Measurements from ENCODE around the gene NAP1L4. TPM values are rescaled to one million over a fixed set of nuclear protein-coding genes. Genes with fewer than 3 reads are reported as not detected.
"Not testable (repeated sequence)": the region's sequence is repeated elsewhere in the genome, so short reads cannot be mapped to it uniquely, and the experiment has no call there.

NAP1L4 gene
- total RNA-seq, 1 experiment from 2014 or later = 98.0 TPM

DNA sequence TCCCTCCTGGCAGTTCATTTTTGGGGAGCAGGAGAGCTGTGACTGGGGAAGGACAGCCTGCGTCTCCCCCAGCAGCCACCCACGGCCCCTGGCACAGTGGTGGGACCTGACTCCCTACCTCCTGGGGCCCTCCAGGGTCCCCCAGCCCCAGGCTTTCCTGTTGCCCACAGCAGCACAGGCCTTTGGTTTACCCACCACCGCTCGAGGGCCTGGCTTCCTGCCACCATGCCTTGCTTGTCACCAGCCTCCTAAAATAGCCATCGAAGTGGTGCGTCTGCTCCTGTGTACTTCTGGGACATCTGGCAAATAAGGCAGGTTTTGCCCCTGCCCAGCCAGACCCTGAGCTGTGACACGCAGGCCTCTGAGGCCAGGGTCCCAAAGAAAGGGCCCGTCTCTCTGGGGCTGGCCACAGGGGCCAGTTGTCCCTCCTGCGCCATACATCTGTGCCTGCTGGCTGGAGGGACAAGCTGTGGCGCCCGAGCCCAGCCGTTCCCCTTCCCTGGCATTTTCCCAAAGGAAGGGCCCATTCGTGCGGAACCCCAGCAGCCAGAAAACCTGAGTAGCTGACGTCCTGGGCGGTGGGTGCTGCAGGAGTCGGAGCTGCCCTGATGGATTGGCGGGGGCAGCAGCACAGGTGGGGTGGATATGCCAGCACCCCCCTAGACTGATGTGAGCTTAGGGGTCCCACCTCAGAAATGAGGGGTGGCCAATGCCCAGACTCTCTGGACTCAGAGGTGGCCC, 77.5 kb downstream of the NAP1L4 start:
- Histone ChIP-seq H3K36me3 (no peaks in the 10 kb centered on the region), H3K4me3 (no peak overlapping the region), H3K27me3 (no peaks in the 10 kb centered on the region), H3K9me3 (no peaks in the 10 kb centered on the region)
- no peak for DNase-seq

DNA sequence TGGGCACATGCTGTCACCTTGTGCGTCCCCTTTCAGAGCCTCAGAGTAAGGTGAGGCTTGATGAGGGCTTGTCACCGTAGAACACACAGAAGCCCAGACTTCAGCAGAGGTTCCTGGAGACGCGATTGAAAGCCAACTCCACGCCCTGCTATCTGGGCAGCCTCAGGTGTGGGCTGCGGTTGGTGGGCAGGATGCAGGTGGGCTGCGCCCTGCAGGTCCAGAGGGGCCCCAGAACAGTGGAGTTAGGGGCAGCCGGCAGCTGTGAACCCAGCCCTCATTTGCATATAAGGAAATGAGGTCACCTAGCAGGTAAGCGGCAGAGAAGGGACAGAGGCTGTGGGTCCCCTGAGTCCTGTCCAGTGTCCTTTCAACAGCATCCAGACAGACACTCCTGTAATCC, 78.4 kb downstream of the NAP1L4 start:
- no peaks in the 10 kb centered on the region for H3K27me3 ChIP-seq
- H3K4me3 ChIP-seq = no peak overlapping the region
- no peaks in the 10 kb centered on the region for H3K36me3 ChIP-seq
- no peak for DNase-seq
- H3K9me3 ChIP-seq = no peaks in the 10 kb centered on the region

DNA sequence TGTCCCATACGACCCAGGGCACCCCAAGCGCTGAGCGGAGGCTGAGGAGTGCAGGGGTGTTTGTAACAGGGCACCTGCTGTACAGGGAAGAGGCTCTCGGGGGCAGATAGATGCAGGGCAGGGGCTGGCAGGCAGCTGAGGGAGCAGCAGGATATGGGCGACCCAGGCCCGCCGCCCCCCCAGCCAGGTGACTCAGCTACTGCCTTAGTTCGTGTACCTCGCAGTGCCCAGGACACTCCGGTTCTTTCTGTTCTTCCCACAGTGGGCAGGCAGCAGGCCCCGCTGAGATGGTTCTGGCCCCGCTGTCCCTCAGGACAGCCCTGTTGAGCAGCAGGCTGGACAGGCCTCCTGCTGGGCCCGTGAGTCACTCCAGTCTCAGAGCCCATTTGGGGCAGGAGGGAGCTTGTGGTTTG, 79.1 kb downstream of the NAP1L4 start:
- no peaks in the 10 kb centered on the region for H3K9me3 ChIP-seq
- no peaks in the 10 kb centered on the region for H3K27me3 ChIP-seq
- DNase-seq = peak; percentile 69
- no peaks in the 10 kb centered on the region for H3K36me3 ChIP-seq
- H3K4me3 ChIP-seq = no peak overlapping the region

DNA sequence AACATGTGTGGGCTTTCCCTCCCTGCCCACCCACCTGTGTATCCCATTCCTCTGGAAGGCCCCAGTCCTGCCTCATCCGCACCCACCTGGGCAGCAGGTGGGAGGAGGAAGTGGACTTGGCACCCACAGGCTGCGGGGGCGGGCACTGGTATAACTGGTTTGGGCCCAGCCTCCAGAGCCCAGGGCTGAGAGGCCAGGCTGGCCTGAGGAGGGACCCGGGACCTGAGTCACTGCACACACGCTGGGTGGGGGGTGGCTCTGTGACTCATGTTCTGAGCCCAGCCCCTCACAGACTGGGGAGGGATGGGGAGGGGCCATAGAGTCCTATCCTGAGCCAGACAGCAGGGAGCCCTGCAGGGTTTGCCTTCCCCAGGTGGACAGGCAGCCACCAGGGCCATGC, 79.6 kb downstream of the NAP1L4 start:
- no peaks in the 10 kb centered on the region for H3K27me3 ChIP-seq
- H3K36me3 ChIP-seq = no peaks in the 10 kb centered on the region
- H3K9me3 ChIP-seq = no peaks in the 10 kb centered on the region
- DNase-seq = peak; percentile 89
- no peak overlapping the region for H3K4me3 ChIP-seq

DNA sequence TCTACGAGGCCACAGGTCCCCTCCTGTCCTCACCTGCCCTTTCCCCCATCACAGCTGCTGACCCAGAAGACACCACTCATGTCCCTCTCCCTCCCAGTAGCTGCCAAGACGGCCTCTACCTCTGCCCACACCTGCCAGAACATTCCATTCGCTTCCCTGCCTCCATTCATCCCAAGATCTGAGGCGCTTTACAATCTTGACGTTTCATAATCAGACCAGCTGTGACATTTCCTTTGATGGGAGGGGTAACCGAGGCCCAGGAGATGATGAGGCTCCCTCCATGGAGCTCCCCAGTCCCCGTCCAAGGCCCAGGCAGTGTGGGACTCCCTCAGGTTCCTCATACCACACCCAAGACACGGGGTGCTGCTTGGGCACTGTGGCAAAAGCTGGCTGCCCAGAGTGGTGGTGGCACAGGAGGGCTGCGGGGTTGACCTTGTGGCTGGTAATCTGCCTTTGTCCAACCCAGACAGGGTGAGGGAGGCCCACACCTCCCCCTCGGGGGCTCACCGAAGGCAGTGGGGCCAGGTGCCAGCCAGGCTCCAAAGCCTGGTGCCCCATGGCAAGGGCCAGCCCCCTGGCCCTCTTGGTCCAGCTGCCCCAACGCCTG, 80.2 kb downstream of the NAP1L4 start:
- DNase-seq = no peak
- Histone ChIP-seq H3K9me3 (no peaks in the 10 kb centered on the region), H3K4me3 (no peak overlapping the region), H3K27me3 (no peaks in the 10 kb centered on the region), H3K36me3 (no peaks in the 10 kb centered on the region)

DNA sequence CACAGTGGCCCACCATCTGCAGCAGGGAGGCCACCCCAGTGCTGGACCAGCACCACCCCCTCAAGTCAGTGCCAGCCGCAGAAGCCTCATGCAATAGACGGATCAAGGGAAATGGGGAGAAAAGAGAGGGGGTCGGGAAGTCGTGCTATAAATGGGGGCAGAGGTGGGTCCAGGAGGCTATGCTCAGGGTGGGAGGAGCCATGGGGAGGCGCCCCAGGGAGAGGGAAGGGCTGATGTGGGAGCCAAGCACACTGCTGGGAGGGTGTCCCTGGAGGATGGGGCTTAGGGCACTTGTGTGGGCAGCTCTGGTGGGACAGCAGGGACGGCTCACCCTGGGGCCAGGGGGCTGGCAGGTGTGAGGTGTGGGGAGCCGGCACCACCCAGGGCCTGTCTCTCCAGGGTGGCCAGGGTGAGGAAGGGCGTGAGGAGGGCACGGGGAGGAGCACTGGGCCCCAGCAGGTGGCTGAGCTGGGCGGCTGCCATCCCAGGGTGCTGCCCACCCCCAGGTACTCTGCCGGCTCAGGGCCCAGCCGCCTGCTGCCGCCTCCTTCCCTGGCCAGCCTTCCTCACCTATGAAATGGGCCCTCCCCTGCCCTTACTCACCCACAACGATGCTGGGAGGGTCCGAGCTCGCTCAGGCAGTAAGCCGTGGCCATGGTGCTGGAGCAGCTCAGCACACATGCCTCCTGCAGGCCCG, 80.9 kb downstream of the NAP1L4 start:
- no peaks in the 10 kb centered on the region for H3K27me3 ChIP-seq
- H3K36me3 ChIP-seq = no peaks in the 10 kb centered on the region
- DNase-seq = no peak
- H3K9me3 ChIP-seq = no peaks in the 10 kb centered on the region
- H3K4me3 ChIP-seq = no peak overlapping the region

DNA sequence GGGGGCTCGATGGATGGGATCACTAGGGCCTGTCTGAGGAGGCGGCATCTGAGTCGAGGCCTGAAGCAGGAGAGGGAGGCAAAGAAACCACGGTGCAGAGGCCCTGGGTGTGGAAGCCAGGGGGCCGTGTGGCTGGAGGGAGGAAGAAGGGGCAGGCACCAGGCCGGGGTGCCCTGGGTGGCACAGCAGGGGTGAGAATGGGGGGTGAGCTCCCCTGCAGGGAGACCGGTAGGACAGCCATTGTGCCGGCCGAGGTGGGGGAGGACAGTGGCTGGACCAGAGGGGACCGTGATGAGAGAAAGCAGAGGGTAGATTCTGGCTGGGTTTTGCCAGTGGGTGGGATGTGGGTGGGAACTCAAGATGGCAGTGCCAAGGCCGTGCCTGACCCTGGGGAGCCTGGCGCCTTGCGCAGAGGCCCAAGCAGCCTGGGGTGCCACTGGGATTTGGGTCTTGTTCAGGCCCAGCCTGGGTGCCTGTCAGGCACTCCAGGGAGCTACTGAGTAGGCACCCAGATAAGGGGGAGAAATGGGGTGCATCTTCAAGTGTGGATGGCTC, 81.7 kb downstream of the NAP1L4 start:
- Histone ChIP-seq H3K9me3 (no peaks in the 10 kb centered on the region), H3K36me3 (no peaks in the 10 kb centered on the region), H3K4me3 (no peak overlapping the region), H3K27me3 (no peaks in the 10 kb centered on the region)
- no peak for DNase-seq

DNA sequence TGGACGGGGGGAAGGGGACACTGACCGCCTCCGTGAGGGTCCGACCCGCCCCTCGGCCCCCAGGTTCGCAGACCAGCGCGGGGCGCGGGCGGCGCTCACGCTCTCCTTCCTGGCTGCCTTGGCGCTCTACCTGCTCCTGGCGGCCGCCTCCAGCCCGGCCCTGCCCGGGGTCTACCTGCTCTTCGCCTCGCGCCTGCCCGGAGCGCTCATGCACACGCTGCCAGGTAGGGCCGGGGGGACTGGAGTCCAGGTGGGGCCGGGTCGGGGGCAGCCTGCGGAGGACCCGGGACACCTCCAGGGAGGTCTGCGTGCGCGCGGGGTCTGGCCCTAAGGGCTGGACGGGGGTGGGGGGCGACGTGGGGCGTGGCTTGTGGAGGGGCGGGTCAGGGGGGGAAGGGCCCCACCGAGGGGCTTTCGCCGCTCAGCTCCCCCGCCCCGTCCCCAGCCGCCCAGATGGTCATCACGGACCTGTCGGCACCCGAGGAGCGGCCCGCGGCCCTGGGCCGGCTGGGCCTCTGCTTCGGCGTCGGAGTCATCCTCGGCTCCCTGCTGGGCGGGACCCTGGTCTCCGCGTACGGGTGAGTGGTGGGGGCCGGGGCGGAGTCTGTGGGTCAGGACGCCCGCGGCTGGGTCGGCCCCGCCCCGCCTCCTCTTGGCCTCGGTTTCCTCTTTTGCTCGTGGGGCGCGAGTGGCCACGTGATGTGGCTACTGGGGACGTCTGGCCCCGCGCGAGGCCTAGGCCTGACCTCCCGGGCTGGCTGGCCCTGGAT, 82.8 kb downstream of the NAP1L4 start:
- no peaks in the 10 kb centered on the region for H3K27me3 ChIP-seq
- H3K4me3 ChIP-seq = no peak overlapping the region
- no peaks in the 10 kb centered on the region for H3K9me3 ChIP-seq
- DNase-seq = no peak
- no peaks in the 10 kb centered on the region for H3K36me3 ChIP-seq

DNA sequence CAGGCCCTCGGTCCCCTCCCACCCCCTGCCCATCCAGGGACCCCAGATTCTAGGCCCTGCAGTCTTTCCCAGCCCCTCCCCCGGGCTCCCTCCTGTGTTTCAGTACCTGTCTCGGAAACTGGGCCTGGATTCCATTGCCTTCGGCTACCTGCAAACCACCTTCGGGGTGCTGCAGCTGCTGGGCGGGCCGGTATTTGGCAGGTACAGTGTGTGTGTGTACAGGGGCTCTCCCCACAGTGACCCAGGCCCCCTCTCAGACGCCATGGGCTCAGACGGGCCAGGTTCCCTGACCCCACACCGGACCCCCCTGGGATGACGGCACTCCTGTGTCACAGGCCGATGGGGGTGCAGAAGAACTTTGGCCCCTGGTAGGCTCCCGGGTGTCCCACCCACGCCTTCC, 84.0 kb downstream of the NAP1L4 start:
- Histone ChIP-seq H3K9me3 (no peaks in the 10 kb centered on the region), H3K4me3 (no peak overlapping the region), H3K27me3 (no peaks in the 10 kb centered on the region), H3K36me3 (no peaks in the 10 kb centered on the region)
- DNase-seq = no peak

DNA sequence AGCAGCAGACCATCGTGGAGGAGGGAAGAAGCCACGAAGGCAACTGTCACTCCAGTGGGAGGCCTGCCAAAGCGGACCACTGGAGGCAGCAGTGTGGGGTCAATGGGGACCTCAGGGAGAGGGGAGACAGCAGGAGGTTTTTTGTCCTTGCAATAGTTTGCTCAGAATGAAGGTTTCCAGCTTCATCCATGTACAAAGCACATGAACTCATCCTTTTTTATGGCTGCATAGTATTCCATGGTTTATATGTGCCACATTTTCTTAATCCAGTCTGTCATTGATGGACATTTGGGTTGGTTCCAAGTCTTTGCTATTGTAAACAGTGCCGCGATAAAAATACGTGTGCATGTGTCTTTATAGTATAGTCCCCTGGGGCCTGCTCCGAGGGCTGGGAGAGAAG, 86.8 kb downstream of the NAP1L4 start:
- H3K27me3 ChIP-seq, H3K36me3 ChIP-seq, DNase-seq, H3K4me3 ChIP-seq, H3K9me3 ChIP-seq: not testable (repeated sequence)

DNA sequence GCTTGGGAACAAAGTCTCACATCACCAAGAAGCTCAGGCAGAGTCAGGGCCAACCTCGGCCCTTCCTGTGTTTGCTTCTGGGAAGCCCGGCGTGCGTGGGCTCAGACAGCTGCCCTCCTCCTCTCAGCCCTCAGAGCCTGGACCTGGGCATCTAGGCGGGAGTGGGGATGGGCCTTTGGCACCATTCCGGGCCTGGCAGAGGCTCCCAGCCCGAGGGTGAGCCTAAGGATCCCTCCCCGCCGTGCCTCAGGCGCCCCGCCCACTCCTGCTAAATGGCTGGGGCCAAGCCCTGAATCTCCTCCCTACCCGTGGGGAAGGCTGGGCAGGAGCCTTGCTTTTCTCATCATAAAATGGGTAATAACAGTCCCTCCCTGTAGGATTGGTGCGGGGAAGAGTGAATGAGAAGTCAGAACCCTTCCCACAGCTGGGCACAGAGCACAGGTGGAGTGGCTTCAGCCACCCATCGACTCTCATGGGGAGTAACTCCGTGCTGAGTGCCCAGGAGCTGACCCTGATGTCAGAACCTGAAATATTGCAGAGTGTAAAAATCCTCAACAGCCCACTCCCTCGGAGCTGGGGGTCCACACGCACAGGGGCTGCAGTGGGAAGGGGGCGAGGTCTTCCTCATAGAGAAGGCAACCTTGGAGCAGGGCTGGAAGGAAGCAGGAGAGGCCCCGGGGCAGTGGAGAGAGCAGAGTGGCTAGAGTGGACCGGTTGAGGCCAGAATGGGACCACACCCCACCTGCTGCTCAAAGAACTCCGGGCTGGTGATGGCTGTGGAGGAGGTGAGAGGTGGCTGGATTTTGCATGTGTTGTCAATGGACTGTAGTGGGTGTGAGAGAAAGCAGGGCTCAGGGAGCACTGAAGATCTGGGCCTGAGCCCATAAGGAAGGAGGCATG, 87.7 kb downstream of the NAP1L4 start:
- no peak overlapping the region for H3K4me3 ChIP-seq
- no peak for DNase-seq
- no peaks in the 10 kb centered on the region for H3K27me3 ChIP-seq
- H3K9me3 ChIP-seq = no peaks in the 10 kb centered on the region
- no peaks in the 10 kb centered on the region for H3K36me3 ChIP-seq

DNA sequence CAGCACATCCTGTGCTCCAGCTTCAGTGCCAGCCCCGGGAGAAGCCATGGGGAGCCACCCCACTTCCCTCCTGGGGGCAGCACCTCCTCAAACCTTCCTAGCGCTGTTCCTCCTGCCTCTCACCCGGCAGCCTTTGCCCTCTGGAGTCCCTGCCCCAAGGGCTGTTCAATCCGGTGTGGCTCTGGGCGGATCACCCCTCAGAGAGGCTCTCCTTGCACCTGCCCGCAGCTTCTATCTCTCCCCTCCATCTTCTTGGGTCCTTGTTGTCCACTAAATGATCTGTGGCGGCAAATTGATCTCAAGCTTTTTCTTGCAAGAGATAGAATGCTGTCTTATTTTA, 88.5 kb downstream of the NAP1L4 start:
- H3K4me3 ChIP-seq = no peak overlapping the region
- no peaks in the 10 kb centered on the region for H3K27me3 ChIP-seq
- no peaks in the 10 kb centered on the region for H3K9me3 ChIP-seq
- no peak for DNase-seq
- H3K36me3 ChIP-seq = no peaks in the 10 kb centered on the region

DNA sequence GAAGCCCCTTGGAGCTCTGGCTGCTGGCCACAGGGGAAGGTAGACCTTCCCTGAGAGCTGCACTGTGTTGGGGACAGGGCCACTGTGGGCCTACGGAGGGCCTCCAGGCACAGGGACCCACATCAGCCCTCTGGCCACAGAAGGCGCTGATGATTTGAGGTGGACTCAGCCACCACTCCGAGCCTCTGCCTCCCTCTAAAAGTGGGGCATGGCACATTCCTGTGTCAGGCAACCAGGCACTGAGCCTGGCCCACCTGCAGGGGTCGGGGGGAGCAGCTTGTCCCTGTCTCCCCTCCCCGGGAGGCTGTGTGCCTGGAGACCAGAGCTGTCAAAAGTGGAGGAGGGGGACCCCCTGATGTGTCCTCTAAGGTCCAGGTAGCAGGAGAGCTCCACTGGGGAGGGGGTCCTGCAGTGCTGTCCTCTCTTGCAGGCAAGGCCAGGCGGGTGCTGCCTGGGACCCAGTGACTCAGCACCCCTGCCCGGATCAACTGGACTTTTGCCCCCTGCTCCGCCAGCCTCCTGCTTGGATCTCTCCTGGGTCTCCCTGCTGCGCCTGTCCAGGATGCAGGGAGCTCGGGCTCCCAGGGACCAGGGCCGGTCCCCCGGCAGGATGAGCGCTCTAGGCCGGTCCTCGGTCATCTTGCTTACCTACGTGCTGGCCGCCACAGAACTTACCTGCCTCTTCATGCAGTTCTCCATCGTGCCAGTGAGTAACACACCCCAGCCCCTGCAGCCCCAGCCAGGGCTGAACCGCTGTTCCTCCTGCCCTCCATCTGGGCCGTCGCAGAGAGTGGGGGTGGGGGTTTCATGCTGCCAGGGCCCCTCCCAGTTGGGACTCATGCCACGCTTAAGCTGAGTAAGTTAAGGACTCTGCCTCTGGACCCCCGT, 89.1 kb downstream of the NAP1L4 start:
- Histone ChIP-seq H3K36me3 (no peaks in the 10 kb centered on the region), H3K27me3 (no peaks in the 10 kb centered on the region), H3K9me3 (no peaks in the 10 kb centered on the region), H3K4me3 (peak overlapping the region; percentile 56)
- DNase-seq = no peak

DNA sequence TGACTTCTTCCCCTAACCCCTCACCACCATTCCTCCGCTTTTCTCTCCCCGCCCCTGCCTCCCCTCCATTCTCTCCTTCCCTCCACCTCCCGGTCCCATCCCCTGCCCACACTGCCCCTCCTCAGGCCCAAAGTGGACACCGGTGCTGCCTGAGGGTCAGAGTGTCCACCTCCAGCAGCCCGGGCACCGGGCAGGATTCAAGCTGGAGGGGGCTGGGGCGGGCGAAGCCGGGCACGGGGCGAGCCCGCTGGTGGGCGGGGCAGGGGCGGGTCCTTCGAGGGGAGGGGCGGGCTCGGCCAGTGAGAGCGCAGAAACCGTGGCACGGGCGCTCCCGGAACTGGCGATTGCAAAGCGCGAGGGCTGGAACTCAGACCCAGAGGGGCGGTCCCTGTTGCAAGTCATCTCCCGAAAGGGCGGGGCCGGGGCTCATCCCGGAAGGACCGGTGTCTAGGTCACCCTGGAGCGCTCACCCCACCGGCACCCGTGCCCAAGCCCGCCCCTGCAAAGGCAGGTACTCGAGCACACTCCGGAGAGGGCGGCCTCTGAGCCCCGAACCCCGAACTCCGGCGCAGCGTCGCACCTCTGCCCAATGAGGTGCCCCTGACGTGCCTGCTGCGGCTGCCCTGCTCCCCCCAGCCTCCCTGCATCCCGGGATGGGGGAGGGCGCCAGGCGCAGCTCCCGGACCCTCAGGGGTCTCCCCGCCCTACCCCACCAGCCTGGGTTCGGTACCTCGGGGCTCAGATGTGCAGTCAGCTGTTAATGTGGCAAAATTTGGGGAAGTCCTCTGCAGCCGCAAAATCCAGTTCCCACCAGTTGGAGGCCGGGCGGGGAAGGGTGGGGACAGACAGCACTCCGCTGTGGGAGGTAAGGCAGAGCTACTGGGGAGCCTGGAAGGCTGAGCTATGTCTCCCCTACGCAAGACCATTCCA, 90.0 kb downstream of the NAP1L4 start:
- DNase-seq = peak; percentile 92
- H3K27me3 ChIP-seq = no peaks in the 10 kb centered on the region
- H3K36me3 ChIP-seq = no peaks in the 10 kb centered on the region
- no peaks in the 10 kb centered on the region for H3K9me3 ChIP-seq
- H3K4me3 ChIP-seq = peak overlapping the region; percentile 56
